ENCODE results near the gene CDRT4.
"Not testable (repeated sequence)": the region's sequence is repeated elsewhere in the genome, so short reads cannot be mapped to it uniquely, and the experiment has no call there.

CDRT4 gene

DNA sequence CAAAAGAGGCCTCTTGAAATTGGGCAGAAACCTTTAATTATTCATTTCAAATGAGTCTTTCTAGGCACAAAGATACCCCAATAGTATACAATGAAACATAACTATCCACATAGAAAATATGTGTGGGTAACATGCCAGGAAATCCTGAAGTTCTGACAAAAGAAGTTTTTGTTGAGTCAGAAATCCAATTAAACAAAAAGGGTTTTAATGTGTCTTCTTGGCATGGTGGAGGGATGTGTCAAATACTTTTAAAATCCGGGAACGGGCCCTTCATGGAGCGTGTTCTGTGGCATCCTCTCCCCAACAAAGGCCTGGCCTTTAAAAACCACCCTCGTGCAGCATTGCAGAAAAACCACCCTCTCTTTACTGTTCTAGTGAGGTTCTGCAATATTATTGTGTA, 14.2 kb downstream of the CDRT4 start:
- Histone ChIP-seq H3K36me3 (ENCODE audit: control insufficient read depth, insufficient read depth, low read length) (no peaks in the 10 kb centered on the region), H3K9me3 (ENCODE audit: control insufficient read depth, insufficient read depth, low read length) (no peaks in the 10 kb centered on the region), H3K4me3 (ENCODE audit: low read depth, low read length) (no peak overlapping the region), H3K9ac (ENCODE audit: low read depth, low read length) (no peak overlapping the region), H3K4me1 (ENCODE audit: control insufficient read depth, insufficient read depth, low read length) (no peaks in the 10 kb centered on the region), H3K27me3 (ENCODE audit: control insufficient read depth, insufficient read depth, low read length) (no peaks in the 10 kb centered on the region)

DNA sequence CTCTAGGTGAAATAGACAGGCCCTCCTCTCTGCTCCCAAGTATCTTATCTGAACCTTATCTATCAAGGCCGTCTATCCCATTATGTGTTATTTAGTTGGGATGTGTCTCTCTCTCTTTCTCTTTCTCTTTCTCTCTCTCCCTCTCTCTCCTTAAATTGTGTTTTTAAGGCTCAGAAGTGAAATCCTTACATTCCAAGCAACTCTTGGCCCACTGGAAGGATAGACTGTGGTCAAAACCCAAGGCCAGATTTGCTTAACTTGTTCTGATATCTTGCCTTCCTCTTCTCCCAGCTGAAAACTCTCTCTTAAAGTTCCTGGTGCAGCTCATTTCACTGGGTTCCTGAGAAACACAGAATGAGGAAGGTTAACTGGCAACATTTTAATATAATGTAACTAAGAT, 14.7 kb downstream of the CDRT4 start:
- Histone ChIP-seq H3K9ac (ENCODE audit: low read depth, low read length) (no peak overlapping the region), H3K9me3 (ENCODE audit: control insufficient read depth, insufficient read depth, low read length) (no peaks in the 10 kb centered on the region), H3K36me3 (ENCODE audit: control insufficient read depth, insufficient read depth, low read length) (no peaks in the 10 kb centered on the region), H3K27me3 (ENCODE audit: control insufficient read depth, insufficient read depth, low read length) (no peaks in the 10 kb centered on the region), H3K4me1 (ENCODE audit: control insufficient read depth, insufficient read depth, low read length) (no peaks in the 10 kb centered on the region), H3K4me3 (ENCODE audit: low read depth, low read length) (no peak overlapping the region)

DNA sequence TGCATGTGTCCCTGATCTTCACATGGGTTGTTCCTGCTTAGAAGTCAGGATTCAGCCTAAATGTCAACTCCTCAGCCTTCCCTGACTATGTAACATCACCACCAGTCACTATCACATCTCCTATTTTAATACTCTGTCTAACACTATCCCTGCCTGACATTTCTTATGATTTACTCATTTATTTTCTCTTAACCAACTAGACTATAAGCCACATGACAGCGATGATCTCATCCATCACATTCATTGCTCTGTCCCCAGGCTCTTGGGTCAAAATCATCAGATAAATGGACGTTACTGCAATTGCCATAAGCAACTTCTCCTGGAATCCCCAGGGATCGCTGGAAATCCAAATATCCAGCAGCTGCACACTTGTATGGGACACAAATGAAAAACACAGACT, 15.7 kb downstream of the CDRT4 start:
- Histone ChIP-seq H3K4me1 (ENCODE audit: control insufficient read depth, insufficient read depth, low read length) (no peaks in the 10 kb centered on the region), H3K9me3 (ENCODE audit: control insufficient read depth, insufficient read depth, low read length) (no peaks in the 10 kb centered on the region), H3K27me3 (ENCODE audit: control insufficient read depth, insufficient read depth, low read length) (no peaks in the 10 kb centered on the region), H3K4me3 (ENCODE audit: low read depth, low read length) (no peak overlapping the region), H3K9ac (ENCODE audit: low read depth, low read length) (no peak overlapping the region), H3K36me3 (ENCODE audit: control insufficient read depth, insufficient read depth, low read length) (no peaks in the 10 kb centered on the region)

DNA sequence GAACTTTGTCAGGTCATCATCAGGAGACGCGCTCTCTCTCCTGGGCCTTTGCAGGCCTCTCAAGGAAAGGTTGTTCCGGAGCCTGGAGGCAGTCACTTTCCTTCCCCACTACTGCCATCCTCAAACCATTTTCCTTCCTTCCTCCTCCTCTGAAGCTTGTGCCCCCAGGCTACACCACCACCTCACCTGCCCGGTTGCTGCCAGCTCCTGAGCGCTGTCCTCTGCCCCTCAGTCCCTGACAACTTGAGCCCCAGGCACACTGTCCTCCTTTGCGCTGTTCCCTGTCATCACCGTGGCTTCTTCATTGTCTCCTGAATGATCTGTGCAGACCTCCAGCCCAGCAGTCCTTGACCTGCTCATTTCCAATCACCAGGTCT, 18.9 kb downstream of the CDRT4 start:
- H3K27me3 ChIP-seq (ENCODE audit: control insufficient read depth, insufficient read depth, low read length): no peaks in the 10 kb centered on the region
- no peaks in the 10 kb centered on the region for H3K4me1 ChIP-seq (ENCODE audit: control insufficient read depth, insufficient read depth, low read length)
- no peaks in the 10 kb centered on the region for H3K36me3 ChIP-seq (ENCODE audit: control insufficient read depth, insufficient read depth, low read length)
- no peak overlapping the region for H3K4me3 ChIP-seq (ENCODE audit: low read depth, low read length)
- no peak overlapping the region for H3K9ac ChIP-seq (ENCODE audit: low read depth, low read length)
- H3K9me3 ChIP-seq (ENCODE audit: control insufficient read depth, insufficient read depth, low read length): no peaks in the 10 kb centered on the region

DNA sequence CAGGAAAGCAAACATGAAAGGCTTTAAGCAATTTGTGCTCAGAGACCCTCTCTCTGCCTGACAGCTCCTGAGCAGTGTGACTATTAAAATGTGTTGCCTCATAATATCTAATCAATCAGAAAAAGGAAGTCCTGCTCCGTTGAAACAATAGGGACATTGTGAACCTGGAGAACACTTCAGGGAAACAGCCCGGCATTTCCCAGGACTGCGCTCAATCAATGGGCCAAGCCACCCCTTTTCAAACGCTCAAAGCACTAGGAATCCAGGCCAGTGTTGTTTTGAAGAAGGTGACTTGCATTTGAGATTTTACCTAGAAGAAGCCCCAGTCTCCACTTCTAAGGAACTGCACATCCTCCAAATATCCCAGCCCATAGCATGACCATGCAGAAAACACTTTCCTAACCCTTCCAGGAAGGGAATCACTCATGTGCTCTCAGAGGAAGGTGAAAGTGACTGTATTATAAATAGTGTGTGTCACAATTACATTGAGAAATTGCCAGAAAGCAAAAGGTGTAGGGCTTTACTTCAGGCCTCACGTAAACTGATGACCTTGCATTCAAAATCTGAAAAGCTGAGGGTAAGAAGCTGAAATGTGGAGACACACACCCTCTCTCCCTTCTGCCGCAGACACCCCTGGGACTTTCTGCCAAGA, 19.4 kb downstream of the CDRT4 start:
- H3K27me3 ChIP-seq (ENCODE audit: control insufficient read depth, insufficient read depth, low read length): no peaks in the 10 kb centered on the region
- H3K4me1 ChIP-seq (ENCODE audit: control insufficient read depth, insufficient read depth, low read length): no peaks in the 10 kb centered on the region
- H3K36me3 ChIP-seq (ENCODE audit: control insufficient read depth, insufficient read depth, low read length): no peaks in the 10 kb centered on the region
- no peak overlapping the region for H3K9ac ChIP-seq (ENCODE audit: low read depth, low read length)
- H3K4me3 ChIP-seq (ENCODE audit: low read depth, low read length): no peak overlapping the region
- H3K9me3 ChIP-seq (ENCODE audit: control insufficient read depth, insufficient read depth, low read length): no peaks in the 10 kb centered on the region

DNA sequence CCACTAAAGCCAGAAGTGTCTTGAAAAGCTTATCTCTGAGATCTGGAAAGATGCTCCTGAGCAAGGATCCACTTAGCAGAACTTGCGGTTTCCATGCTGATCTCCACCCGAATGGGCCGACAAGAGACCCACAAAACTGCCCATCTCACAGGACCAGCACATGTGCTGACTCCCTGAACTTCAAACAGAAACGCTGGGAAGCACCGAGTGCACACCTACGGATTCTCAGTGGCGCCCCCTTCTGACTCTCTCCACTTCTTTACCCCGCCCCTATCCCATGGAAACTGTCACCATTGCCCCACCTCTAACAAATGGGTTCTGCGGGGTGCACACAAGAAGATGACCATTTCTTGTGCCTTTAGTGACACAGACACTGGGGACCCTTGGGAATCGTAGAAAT, 21.4 kb downstream of the CDRT4 start:
- H3K27me3 ChIP-seq (ENCODE audit: control insufficient read depth, insufficient read depth, low read length): no peaks in the 10 kb centered on the region
- no peak overlapping the region for H3K9ac ChIP-seq (ENCODE audit: low read depth, low read length)
- H3K9me3 ChIP-seq (ENCODE audit: control insufficient read depth, insufficient read depth, low read length): no peaks in the 10 kb centered on the region
- no peaks in the 10 kb centered on the region for H3K36me3 ChIP-seq (ENCODE audit: control insufficient read depth, insufficient read depth, low read length)
- H3K4me3 ChIP-seq (ENCODE audit: low read depth, low read length): no peak overlapping the region
- no peaks in the 10 kb centered on the region for H3K4me1 ChIP-seq (ENCODE audit: control insufficient read depth, insufficient read depth, low read length)

DNA sequence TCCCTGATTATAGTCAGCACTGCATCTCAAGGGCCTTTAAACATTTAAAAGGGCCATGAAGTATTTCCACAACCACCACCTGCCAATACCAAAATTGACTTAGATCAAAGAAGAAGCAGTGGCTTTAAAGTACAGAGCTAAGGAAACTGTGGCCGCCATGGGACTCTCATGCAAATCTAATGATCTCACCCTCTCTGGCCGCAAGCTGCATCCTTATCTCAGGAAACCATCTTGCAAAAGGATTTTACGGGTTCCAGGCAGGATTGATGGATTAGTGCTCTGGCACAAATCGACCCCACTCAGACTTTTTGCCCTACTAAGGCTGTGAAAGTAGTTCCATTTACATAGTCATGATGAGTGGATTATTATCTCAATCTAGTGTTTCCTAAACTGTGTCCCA, 22.6 kb downstream of the CDRT4 start:
- Histone ChIP-seq H3K4me1 (ENCODE audit: control insufficient read depth, insufficient read depth, low read length) (no peaks in the 10 kb centered on the region), H3K36me3 (ENCODE audit: control insufficient read depth, insufficient read depth, low read length) (no peaks in the 10 kb centered on the region), H3K27me3 (ENCODE audit: control insufficient read depth, insufficient read depth, low read length) (no peaks in the 10 kb centered on the region), H3K4me3 (ENCODE audit: low read depth, low read length) (no peak overlapping the region), H3K9ac (ENCODE audit: low read depth, low read length) (no peak overlapping the region), H3K9me3 (ENCODE audit: control insufficient read depth, insufficient read depth, low read length) (no peaks in the 10 kb centered on the region)

DNA sequence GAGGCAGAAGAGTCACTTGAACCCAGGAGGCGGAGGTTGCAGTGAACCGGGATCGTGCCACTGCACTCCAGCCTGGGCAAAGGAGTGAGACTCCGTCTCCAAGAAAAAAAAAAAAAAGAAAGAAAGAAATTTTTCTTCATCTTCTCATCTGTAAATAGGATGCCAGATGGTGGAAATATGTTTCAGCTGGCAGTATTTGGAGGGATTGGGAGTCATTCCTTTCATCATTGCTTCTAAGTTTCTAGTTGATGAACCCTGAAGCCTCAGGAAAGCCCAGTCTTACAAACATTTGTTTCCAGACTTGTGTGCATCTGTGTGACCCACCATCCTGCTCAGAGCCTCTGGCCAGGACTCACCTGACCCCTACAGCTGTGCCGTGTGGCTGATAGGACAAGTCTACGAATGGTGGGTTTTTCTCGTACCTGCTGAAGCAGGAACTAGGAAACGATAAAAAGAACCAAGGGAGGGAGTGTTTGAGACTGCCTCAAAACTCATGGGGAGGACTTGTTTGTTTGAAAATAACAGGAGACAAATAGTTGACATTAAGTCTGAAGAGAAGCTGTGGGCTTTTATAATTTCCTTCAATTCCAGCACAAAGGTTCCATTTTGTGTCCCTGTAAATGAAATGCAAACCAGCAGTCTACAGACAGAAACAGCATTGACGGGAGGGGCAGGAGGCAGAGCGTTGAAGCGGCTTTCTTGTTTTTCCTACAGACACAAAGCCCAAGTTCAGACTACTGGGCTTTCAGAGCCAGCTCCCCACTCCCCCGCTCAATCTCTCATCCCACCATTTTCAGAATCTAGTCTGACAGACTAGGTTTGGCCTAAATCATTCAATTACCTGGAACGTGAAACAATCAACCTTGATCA, 24.9 kb downstream of the CDRT4 start:
- H3K4me3 ChIP-seq (ENCODE audit: low read depth, low read length): no peak overlapping the region
- H3K36me3 ChIP-seq (ENCODE audit: control insufficient read depth, insufficient read depth, low read length): no peaks in the 10 kb centered on the region
- H3K9me3 ChIP-seq (ENCODE audit: control insufficient read depth, insufficient read depth, low read length): no peaks in the 10 kb centered on the region
- H3K4me1 ChIP-seq (ENCODE audit: control insufficient read depth, insufficient read depth, low read length): no peaks in the 10 kb centered on the region
- no peaks in the 10 kb centered on the region for H3K27me3 ChIP-seq (ENCODE audit: control insufficient read depth, insufficient read depth, low read length)
- no peak overlapping the region for H3K9ac ChIP-seq (ENCODE audit: low read depth, low read length)

DNA sequence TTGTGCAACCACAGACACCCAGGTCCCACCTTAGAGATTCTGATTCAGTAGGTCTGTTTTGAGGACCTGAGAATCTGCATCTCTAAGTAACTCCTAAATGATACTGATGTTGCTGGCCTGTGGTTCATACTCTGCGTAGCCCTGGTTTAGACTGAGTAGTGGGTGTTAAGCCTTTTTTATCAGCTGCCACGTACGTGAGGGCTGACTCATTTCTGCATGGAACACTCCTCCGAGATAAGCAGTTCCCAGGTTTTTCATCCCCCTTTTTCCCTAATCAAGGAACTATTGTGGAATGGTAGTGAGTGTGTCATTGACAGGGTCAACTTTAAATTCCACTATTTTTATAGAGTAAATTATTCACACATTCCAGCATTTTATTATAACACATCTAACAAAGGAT, 26.1 kb downstream of the CDRT4 start:
- Histone ChIP-seq H3K4me1 (ENCODE audit: control insufficient read depth, insufficient read depth, low read length) (no peaks in the 10 kb centered on the region), H3K4me3 (ENCODE audit: low read depth, low read length) (no peak overlapping the region), H3K27me3 (ENCODE audit: control insufficient read depth, insufficient read depth, low read length) (no peaks in the 10 kb centered on the region), H3K36me3 (ENCODE audit: control insufficient read depth, insufficient read depth, low read length) (no peaks in the 10 kb centered on the region), H3K9me3 (ENCODE audit: control insufficient read depth, insufficient read depth, low read length) (no peaks in the 10 kb centered on the region), H3K9ac (ENCODE audit: low read depth, low read length) (no peak overlapping the region)

DNA sequence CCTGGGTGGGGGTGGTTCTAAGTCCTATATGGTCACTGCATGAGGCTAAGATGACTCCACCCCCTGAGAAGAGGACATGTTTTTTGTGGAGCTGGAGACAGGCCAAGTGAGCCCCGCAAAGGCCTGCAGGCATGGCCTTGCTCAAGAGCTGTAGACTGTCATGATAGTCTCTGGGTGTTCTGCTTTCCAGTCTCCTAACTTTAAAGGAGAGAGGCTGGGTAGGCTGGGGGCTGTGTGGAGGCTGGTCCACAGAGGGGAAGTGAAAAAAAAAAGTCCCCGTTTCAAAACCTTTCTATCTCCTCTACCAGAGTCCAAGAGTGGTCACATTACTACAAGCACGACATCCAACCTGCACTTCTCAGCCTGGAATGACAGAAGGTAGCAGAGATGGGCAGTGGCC, 27.1 kb downstream of the CDRT4 start:
- Histone ChIP-seq H3K36me3 (ENCODE audit: control insufficient read depth, insufficient read depth, low read length) (no peaks in the 10 kb centered on the region), H3K4me3 (ENCODE audit: low read depth, low read length) (no peak overlapping the region), H3K27me3 (ENCODE audit: control insufficient read depth, insufficient read depth, low read length) (no peaks in the 10 kb centered on the region), H3K9ac (ENCODE audit: low read depth, low read length) (no peak overlapping the region), H3K4me1 (ENCODE audit: control insufficient read depth, insufficient read depth, low read length) (no peaks in the 10 kb centered on the region), H3K9me3 (ENCODE audit: control insufficient read depth, insufficient read depth, low read length) (no peaks in the 10 kb centered on the region)

DNA sequence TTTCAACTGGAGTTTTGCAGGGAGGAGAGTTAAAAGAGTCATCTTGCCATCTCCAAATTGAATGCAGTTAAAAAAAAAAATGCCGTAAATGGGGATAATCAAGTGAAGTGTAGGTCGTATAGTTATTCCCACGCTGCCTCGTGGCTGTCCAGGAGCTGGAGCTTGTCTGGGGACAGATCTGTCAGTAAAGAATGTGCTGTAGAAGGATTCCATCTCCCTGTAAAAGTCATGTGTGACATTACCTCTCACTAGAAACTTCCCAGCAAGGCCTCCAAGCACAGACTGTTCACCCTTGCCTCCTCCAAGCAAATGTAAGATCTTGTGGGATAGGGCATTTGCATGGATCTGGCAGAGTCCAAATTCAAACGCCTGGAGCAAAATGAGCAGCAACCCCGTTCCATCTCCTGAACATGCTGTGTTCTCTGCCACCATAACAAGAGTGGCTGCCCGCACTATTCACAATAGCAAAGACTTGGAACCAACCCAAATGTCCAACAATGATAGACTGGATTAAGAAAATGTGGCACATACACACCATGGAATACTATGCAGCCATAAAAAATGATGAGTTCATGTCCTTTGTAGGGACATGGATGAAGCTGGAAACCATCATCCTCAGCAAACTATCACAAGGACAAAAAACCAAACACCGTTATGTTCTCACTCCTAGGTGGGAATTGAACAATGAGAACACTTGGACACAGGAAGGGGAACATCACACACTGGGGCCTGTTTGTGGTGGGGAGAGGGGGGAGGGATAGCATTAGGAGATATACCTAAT, 28.0 kb downstream of the CDRT4 start:
- H3K36me3 ChIP-seq (ENCODE audit: control insufficient read depth, insufficient read depth, low read length); H3K4me1 ChIP-seq (ENCODE audit: control insufficient read depth, insufficient read depth, low read length); H3K9me3 ChIP-seq (ENCODE audit: control insufficient read depth, insufficient read depth, low read length); H3K4me3 ChIP-seq (ENCODE audit: low read depth, low read length); H3K9ac ChIP-seq (ENCODE audit: low read depth, low read length); H3K27me3 ChIP-seq (ENCODE audit: control insufficient read depth, insufficient read depth, low read length): not testable (repeated sequence)

Measured in iPS-15b (cell line).